ENCODE data around the gene COG5.

COG5 gene

GRCh38 chr7:107210400-107210799 is 353.3 kb downstream of the COG5 start:
- DNase-seq = no peak

- DNase-seq = no peak
Observed at GRCh38 chr7:107209565-107209964, 354.2 kb downstream of the COG5 start.

- no peak for DNase-seq
Observed at GRCh38 chr7:107208563-107208962, 355.2 kb downstream of the COG5 start.

GRCh38 chr7:107208024-107208521 is 355.6 kb downstream of the COG5 start:
- DNase-seq = no peak

- no peak for DNase-seq
Observed at GRCh38 chr7:107207459-107207858, 356.3 kb downstream of the COG5 start.

- no peak for DNase-seq
Observed at GRCh38 chr7:107206706-107207105, 357.0 kb downstream of the COG5 start.

- DNase-seq = no peak
Observed at GRCh38 chr7:107206136-107206535, 357.6 kb downstream of the COG5 start.

- no peak for DNase-seq
Observed at GRCh38 chr7:107203607-107204006, 360.1 kb downstream of the COG5 start.

GRCh38 chr7:107201795-107202450 is 361.8 kb downstream of the COG5 start:
- peak; percentile 22 for DNase-seq

GRCh38 chr7:107196834-107197610 is 366.7 kb downstream of the COG5 start:
- no peak for DNase-seq

GRCh38 chr7:107194052-107194451 is 369.7 kb downstream of the COG5 start:
- DNase-seq = no peak

- no peak for DNase-seq
Observed at GRCh38 chr7:107190090-107190489, 373.6 kb downstream of the COG5 start.

- no peak for DNase-seq
Observed at GRCh38 chr7:107187774-107188173, 375.9 kb downstream of the COG5 start.

GRCh38 chr7:107186240-107186639 is 377.5 kb downstream of the COG5 start:
- no peak for DNase-seq

- DNase-seq = no peak
Observed at GRCh38 chr7:107185716-107186115, 378.0 kb downstream of the COG5 start.

- no peak for DNase-seq
Observed at GRCh38 chr7:107181172-107181571, 382.5 kb downstream of the COG5 start.

- peak; percentile 14 for DNase-seq
Observed at GRCh38 chr7:107180378-107180777, 383.3 kb downstream of the COG5 start.

GRCh38 chr7:107179326-107180164 is 384.2 kb downstream of the COG5 start:
- DNase-seq = no peak

GRCh38 chr7:107173691-107174406 is 389.9 kb downstream of the COG5 start:
- DNase-seq = peak; percentile 62

- DNase-seq = no peak
Observed at GRCh38 chr7:107173191-107173590, 390.5 kb downstream of the COG5 start.

GRCh38 chr7:107172276-107173032 is 391.3 kb downstream of the COG5 start:
- DNase-seq = peak; percentile 28

- no peak for DNase-seq
Observed at GRCh38 chr7:107171496-107171895, 392.2 kb downstream of the COG5 start.
